Measurements from ENCODE around the gene RABL2B. TPM values are rescaled to one million over a fixed set of nuclear protein-coding genes. Genes with fewer than 3 reads are reported as not detected.

Gene RABL2B
- total RNA-seq, 4 donors from 2014 or later, result 7.8 to 18.2 (median 13.2) TPM

DNA sequence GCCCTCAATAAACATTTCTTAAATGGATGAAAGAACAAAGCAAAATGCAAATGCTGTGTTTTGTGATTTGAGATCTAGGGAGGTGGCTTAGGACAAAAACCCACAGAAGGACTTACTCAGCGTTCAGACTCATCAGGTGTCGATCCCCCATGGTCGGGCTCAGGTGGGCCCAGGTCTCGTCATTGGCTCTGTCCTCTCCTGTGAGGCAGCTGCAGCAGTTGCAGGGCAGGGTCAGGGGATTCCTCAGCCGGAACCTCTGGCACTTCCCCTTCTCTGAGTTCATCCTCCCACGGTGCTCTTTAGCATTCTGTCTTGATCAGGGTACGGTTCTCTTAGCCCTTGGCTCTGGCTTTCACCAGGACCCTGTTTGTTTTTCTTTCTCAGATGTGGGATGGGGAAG, 59.4 kb downstream of the RABL2B start:
- DNase-seq, result no peak
- Histone ChIP-seq H3K4me1 (no peaks in the 10 kb centered on the region), H3K27ac (no peak overlapping the region), H3K27me3 (peaks cover 25% of the 10 kb centered on the region), H3K9me3 (no peaks in the 10 kb centered on the region), H3K36me3 (no peaks in the 10 kb centered on the region), H3K4me3 (no peak overlapping the region)
- WGBS, 2 donors (ENCODE audit: low coverage in 1 of 2), result 67 to 76% methylated on average over 3 to 7 of the region's 7 CpGs
- intact Hi-C loops (cut with DNase I; ENCODE audit: low total_unique reads) (no loop called here), in situ Hi-C loops (cut with MboI; ENCODE audit: low pct_ligation_motif_present in 1 of 4, low pct_unique_long_range_greater_than_20kb in 1 of 4, low sequenced_read_pairs in 3 of 4) (no loop called here)
- TF ChIP-seq POLR2AphosphoS5 (IDR thresholded peaks at IDR 0.05) (no peak), POLR2A (IDR thresholded peaks at IDR 0.05) (no peak), EP300 (IDR thresholded peaks at IDR 0.05; ENCODE audit: low read depth) (no peak)
- TF ChIP-seq, protein P1, sequence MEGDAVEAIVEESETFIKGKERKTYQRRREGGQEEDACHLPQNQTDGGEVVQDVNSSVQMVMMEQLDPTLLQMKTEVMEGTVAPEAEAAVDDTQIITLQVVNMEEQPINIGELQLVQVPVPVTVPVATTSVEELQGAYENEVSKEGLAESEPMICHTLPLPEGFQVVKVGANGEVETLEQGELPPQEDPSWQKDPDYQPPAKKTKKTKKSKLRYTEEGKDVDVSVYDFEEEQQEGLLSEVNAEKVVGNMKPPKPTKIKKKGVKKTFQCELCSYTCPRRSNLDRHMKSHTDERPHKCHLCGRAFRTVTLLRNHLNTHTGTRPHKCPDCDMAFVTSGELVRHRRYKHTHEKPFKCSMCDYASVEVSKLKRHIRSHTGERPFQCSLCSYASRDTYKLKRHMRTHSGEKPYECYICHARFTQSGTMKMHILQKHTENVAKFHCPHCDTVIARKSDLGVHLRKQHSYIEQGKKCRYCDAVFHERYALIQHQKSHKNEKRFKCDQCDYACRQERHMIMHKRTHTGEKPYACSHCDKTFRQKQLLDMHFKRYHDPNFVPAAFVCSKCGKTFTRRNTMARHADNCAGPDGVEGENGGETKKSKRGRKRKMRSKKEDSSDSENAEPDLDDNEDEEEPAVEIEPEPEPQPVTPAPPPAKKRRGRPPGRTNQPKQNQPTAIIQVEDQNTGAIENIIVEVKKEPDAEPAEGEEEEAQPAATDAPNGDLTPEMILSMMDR (IDR thresholded peaks at IDR 0.05), result no peak

GRCh38 chr22:50722716-50723428, 60.6 kb downstream of the RABL2B start:
- no peaks in the 10 kb centered on the region for H3K36me3 ChIP-seq
- no peak for TF ChIP-seq POLR2AphosphoS5 (IDR thresholded peaks at IDR 0.05)
- TF ChIP-seq POLR2A (IDR thresholded peaks at IDR 0.05), result no peak
- TF ChIP-seq, protein P1 (IDR thresholded peaks at IDR 0.05), result no peak
- no peak for TF ChIP-seq EP300 (IDR thresholded peaks at IDR 0.05; ENCODE audit: low read depth)
- in situ Hi-C loops (cut with MboI; ENCODE audit: low pct_ligation_motif_present in 1 of 4, low pct_unique_long_range_greater_than_20kb in 1 of 4, low sequenced_read_pairs in 3 of 4), result no loop called here
- H3K27me3 ChIP-seq, result peaks cover 28% of the 10 kb centered on the region
- 90 to 92% methylated on average over 3 to 10 of the region's 12 CpGs for WGBS, 2 donors (ENCODE audit: low coverage in 1 of 2)
- DNase-seq, result no peak
- intact Hi-C loops (cut with DNase I; ENCODE audit: low total_unique reads), result no loop called here
- H3K27ac ChIP-seq, result no peak overlapping the region
- H3K4me1 ChIP-seq, result no peaks in the 10 kb centered on the region
- no peak overlapping the region for H3K4me3 ChIP-seq
- H3K9me3 ChIP-seq, result no peaks in the 10 kb centered on the region

- no peak for TF ChIP-seq POLR2A (IDR thresholded peaks at IDR 0.05)
- TF ChIP-seq, protein P1 (IDR thresholded peaks at IDR 0.05), result no peak
Measured at GRCh38 chr22:50722048-50722701, 61.3 kb downstream of the RABL2B start.

GRCh38 chr22:50721257-50721844, 62.1 kb downstream of the RABL2B start:
- in situ Hi-C loops (cut with MboI; ENCODE audit: low pct_ligation_motif_present in 1 of 4, low pct_unique_long_range_greater_than_20kb in 1 of 4, low sequenced_read_pairs in 3 of 4) (no loop called here), intact Hi-C loops (cut with DNase I; ENCODE audit: low total_unique reads) (no loop called here)
- H3K9me3 ChIP-seq, result no peaks in the 10 kb centered on the region
- no peaks in the 10 kb centered on the region for H3K4me1 ChIP-seq
- H3K36me3 ChIP-seq, result no peaks in the 10 kb centered on the region
- peaks cover 28% of the 10 kb centered on the region for H3K27me3 ChIP-seq
- no peak overlapping the region for H3K4me3 ChIP-seq
- TF ChIP-seq, protein P1 (IDR thresholded peaks at IDR 0.05), result no peak
- no peak for TF ChIP-seq POLR2A (IDR thresholded peaks at IDR 0.05)
- TF ChIP-seq EP300 (IDR thresholded peaks at IDR 0.05; ENCODE audit: low read depth), result no peak
- no peak overlapping the region for H3K27ac ChIP-seq
- no peak for DNase-seq
- whole genome bisulfite sequencing, 2 donors (ENCODE audit: low coverage in 1 of 2), result 83% methylated on average over 23 of the region's 32 CpGs; no CpG with 5 or more reads in 1 of the 2 donors

More at GRCh38 chr22:50722048-50722701, 61.3 kb downstream of the RABL2B start:
- peaks cover 28% of the 10 kb centered on the region for H3K27me3 ChIP-seq
- H3K27ac ChIP-seq, result no peak overlapping the region
- in situ Hi-C loops (cut with MboI; ENCODE audit: low pct_ligation_motif_present in 1 of 4, low pct_unique_long_range_greater_than_20kb in 1 of 4, low sequenced_read_pairs in 3 of 4) (no loop called here), intact Hi-C loops (cut with DNase I; ENCODE audit: low total_unique reads) (no loop called here)
- DNase-seq, result no peak
- no peak overlapping the region for H3K4me3 ChIP-seq
- no peaks in the 10 kb centered on the region for H3K36me3 ChIP-seq
- H3K4me1 ChIP-seq, result no peaks in the 10 kb centered on the region
- H3K9me3 ChIP-seq, result no peaks in the 10 kb centered on the region
- 85 to 91% methylated on average over 10 to 33 of the region's 33 CpGs for WGBS, 2 donors (ENCODE audit: low coverage in 1 of 2)

Measured in transverse colon (tissue), 4 donors.